HepG2 (cell line): ENCODE data around the gene NOX3. TPM values are rescaled to one million over a fixed set of nuclear protein-coding genes. Genes with fewer than 3 reads are reported as not detected.

Experiments
- ARID3A ChIP-seq: IDR thresholded peaks from 2 replicates; pipeline ENCODE4 v1.6.1; 2012; ENCODE audit warnings: low read depth, low read length, improper control_type of control experiment
- CC2D1A ChIP-seq: sonication (generic); formaldehyde crosslinking; IDR thresholded peaks from 2 replicates; pipeline ENCODE4 v1.8.1; 2023; ENCODE audit warnings: mild to moderate bottlenecking, missing genetic modification reagents
- HMG20B ChIP-seq: conservative IDR thresholded peaks from 2 replicates; pipeline ENCODE4 v1.6.1; 2016; ENCODE audit warnings: missing genetic modification reagents, missing compliant biosample characterization
- MED1 ChIP-seq: sonication (generic); formaldehyde crosslinking; IDR thresholded peaks from 2 replicates; pipeline ENCODE4 v1.4.0; 2020; ENCODE audit warnings: missing genetic modification reagents
- NFKB2 ChIP-seq: sonication (generic); formaldehyde crosslinking; IDR thresholded peaks from 2 replicates; pipeline ENCODE4 v1.4.0; 2020; ENCODE audit warnings: missing genetic modification reagents, borderline replicate concordance
- POLR2AphosphoS2 ChIP-seq: IDR thresholded peaks from 2 replicates; pipeline ENCODE4 v1.6.1; 2011; ENCODE audit warnings: low read depth, low read length, improper control_type of control experiment
- PRDM15 ChIP-seq: sonication (generic); formaldehyde crosslinking; IDR thresholded peaks from 2 replicates; pipeline ENCODE4 v1.4.0; 2020; ENCODE audit warnings: missing genetic modification reagents
- RARA ChIP-seq: IDR thresholded peaks from 2 replicates; pipeline ENCODE4 v1.6.1; 2016; ENCODE audit warnings: missing genetic modification reagents, missing compliant biosample characterization
- RFX1 ChIP-seq: fragments of 450-650 bp; IDR thresholded peaks from 2 replicates; pipeline ENCODE4 v1.6.1; 2017
- SAFB2 ChIP-seq: sonication (generic); formaldehyde crosslinking; IDR thresholded peaks from 2 replicates; pipeline ENCODE4 v1.5.1; 2020; ENCODE audit warnings: missing genetic modification reagents, low read depth, mild to moderate bottlenecking, borderline replicate concordance
- SRY ChIP-seq: sonication (generic); formaldehyde crosslinking; IDR thresholded peaks from 2 replicates; pipeline ENCODE4 v1.8.0; 2022; ENCODE audit warnings: mild to moderate bottlenecking, missing genetic modification reagents
- STAT6 ChIP-seq: sonication (generic); formaldehyde crosslinking; IDR thresholded peaks from 2 replicates; pipeline ENCODE4 v1.4.0; 2020; ENCODE audit warnings: missing genetic modification reagents, mild to moderate bottlenecking, borderline replicate concordance
- TBL1XR1 ChIP-seq: fragments of 150-350 bp; IDR thresholded peaks from 2 replicates; pipeline ENCODE4 v1.6.1; 2014; ENCODE audit warnings: borderline replicate concordance, low read length; ENCODE audit not compliant: partially characterized antibody
- ZNF12 ChIP-seq: sonication (generic); formaldehyde crosslinking; IDR thresholded peaks from 2 replicates; pipeline ENCODE4 v1.5.0; 2020; ENCODE audit warnings: missing genetic modification reagents
- ZNF367 ChIP-seq: sonication (generic); formaldehyde crosslinking; IDR thresholded peaks from 2 replicates; pipeline ENCODE4 v1.4.0; 2020; ENCODE audit warnings: missing genetic modification reagents, borderline replicate concordance
- ZNF382 ChIP-seq: sonication (generic); formaldehyde crosslinking; IDR thresholded peaks from 2 replicates; pipeline ENCODE4 v1.5.0; 2020; ENCODE audit warnings: missing genetic modification reagents, mild to moderate bottlenecking, borderline replicate concordance
- ZNF430 ChIP-seq: sonication (generic); formaldehyde crosslinking; IDR thresholded peaks from 2 replicates; pipeline ENCODE4 v1.9.0; 2021; ENCODE audit warnings: mild to moderate bottlenecking, missing genetic modification reagents
- ZNF619 ChIP-seq: sonication (generic); formaldehyde crosslinking; IDR thresholded peaks from 2 replicates; pipeline ENCODE4 v1.4.0; 2020; ENCODE audit warnings: mild to moderate bottlenecking, missing genetic modification reagents
- polyA plus RNA-seq, 8 experiments: library from polyadenylated mRNA; depleted of rRNA in 3 of 8; stranded (reverse) in 7 of 8; unstranded in 1 of 8; fragments of >200 nt; fragmentation: Illumina TruSeq in 4 of 8; extraction: Trizol in 4 of 8; gene quantifications; 2 replicates each; pipeline versions ENCODE4 v1.2.1 to v1.2.3, GENCODE V29; 2011 to 2016; ENCODE audit warnings: low read depth in 4 of 8, missing spikeins in 1 of 8, mixed read lengths in 1 of 8; ENCODE audit not compliant: insufficient read depth in 1 of 8
- total RNA-seq, 5 experiments: library from RNA; depleted of rRNA; stranded (reverse); fragments of >200 nt; fragmentation: Illumina TruSeq; extraction: Trizol; gene quantifications; 2 replicates each; pipeline ENCODE4 v1.2.3, GENCODE V29; 2016; ENCODE audit warnings: low read depth in 1 of 5
- TF ChIP-seq, protein P1 (sequence below): sonication (generic); formaldehyde crosslinking; conservative IDR thresholded peaks from 2 replicates; pipeline ENCODE4 v1.8.0; 2022; ENCODE audit warnings: low read depth, missing genetic modification reagents

NOX3 gene
- total and polyA plus RNA-seq, 2 of the 13 experiments (the other 11 are each of a cell fraction or from before 2014, with no cell fraction given), result 0.09 to 0.18 TPM

- peak; percentile 91 for TF ChIP-seq ZNF12 (CRISPR knock-in tag)
- no peak; the same call in 1 of the 2 replicates for TF ChIP-seq SRY (CRISPR knock-in tag)
- TF ChIP-seq RFX1, result no peak
- TF ChIP-seq ZNF382 (CRISPR knock-in tag), result no peak
- TF ChIP-seq, protein P1, sequence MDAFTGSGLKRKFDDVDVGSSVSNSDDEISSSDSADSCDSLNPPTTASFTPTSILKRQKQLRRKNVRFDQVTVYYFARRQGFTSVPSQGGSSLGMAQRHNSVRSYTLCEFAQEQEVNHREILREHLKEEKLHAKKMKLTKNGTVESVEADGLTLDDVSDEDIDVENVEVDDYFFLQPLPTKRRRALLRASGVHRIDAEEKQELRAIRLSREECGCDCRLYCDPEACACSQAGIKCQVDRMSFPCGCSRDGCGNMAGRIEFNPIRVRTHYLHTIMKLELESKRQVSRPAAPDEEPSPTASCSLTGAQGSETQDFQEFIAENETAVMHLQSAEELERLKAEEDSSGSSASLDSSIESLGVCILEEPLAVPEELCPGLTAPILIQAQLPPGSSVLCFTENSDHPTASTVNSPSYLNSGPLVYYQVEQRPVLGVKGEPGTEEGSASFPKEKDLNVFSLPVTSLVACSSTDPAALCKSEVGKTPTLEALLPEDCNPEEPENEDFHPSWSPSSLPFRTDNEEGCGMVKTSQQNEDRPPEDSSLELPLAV (CRISPR knock-in tag), result no peak
- peak; percentile 98 for TF ChIP-seq STAT6 (CRISPR knock-in tag)
- TF ChIP-seq CC2D1A (CRISPR knock-in tag), result peak; percentile 81; the same call in 1 of the 2 replicates
- peak; percentile 78 for TF ChIP-seq ZNF430 (CRISPR knock-in tag)
- peak; percentile 95 for TF ChIP-seq TBL1XR1
- peak; percentile 98 for TF ChIP-seq HMG20B
- peak; percentile 100 for TF ChIP-seq MED1 (CRISPR knock-in tag)
- peak; percentile 29; the same call in 1 of the 2 replicates for TF ChIP-seq PRDM15 (CRISPR knock-in tag)
- TF ChIP-seq RARA, result peak; percentile 98
- TF ChIP-seq ARID3A, result peak; percentile 99
- no peak for TF ChIP-seq POLR2AphosphoS2
- no peak for TF ChIP-seq ZNF619 (CRISPR knock-in tag)
- TF ChIP-seq ZNF367 (CRISPR knock-in tag), result no peak
- TF ChIP-seq SAFB2, result no peak; the same call in 1 of the 2 replicates
- no peak for TF ChIP-seq NFKB2 (CRISPR knock-in tag)
Measured at GRCh38 chr6:155486721-155487294, 31.2 kb upstream of the NOX3 start (continued).
